ENCODE measurements around the gene CHCHD10. TPM values are rescaled to one million over a fixed set of nuclear protein-coding genes. Genes with fewer than 3 reads are reported as not detected.

The CHCHD10 gene
- total and polyA plus RNA-seq, 2 of the 8 experiments (the other 6 are each of a cell fraction or from before 2014, with no cell fraction given), result 58.3 to 94.5 TPM

DNA sequence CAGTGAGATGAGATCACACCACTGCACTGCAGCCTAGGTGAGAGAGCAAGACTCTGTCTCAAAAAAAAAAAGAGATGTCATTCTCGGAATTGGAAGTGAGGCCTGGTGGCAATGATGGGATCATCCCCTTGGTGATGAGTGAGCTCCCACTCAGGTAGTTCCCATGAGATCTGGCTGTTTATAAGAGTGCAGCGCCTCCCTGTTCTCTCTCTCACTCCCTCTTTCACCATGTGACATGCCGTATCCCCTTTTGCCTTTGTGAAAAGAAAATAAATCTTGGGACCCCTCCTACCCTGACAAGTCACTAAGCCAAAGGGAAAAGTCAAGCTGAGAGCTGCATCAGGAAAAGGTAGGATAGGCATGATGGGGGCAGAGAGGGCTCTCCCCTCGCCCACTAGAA, 45.6 kb downstream of the CHCHD10 start:
- Histone ChIP-seq H4K91ac (replicated peaks; ENCODE audit: insufficient read length, low read length) (no peak overlapping the region), H3K79me1 (ENCODE audit: low read depth, low read length) (no peaks in the 10 kb centered on the region), H3K79me2 (ENCODE audit: control insufficient read depth in 1 of 2, insufficient read depth in 2 of 2, low read length in 2 of 2) (no peaks in the 10 kb centered on the region), H2BK15ac (ENCODE audit: low read length) (no peak overlapping the region), H3K14ac (ENCODE audit: insufficient read length) (no peak overlapping the region), H3K4ac (replicated peaks; ENCODE audit: insufficient read length, low read depth, low read length) (no peak overlapping the region), H2BK20ac (ENCODE audit: low read length) (no peak overlapping the region), H3K27ac (ENCODE audit: low read depth, low read length) (no peak overlapping the region), H3K4me3 (ENCODE audit: extremely low read depth in 1 of 4, insufficient read depth in 2 of 4, low read depth in 3 of 4, low read length in 4 of 4) (no peak overlapping the region), H2BK120ac (replicated peaks; ENCODE audit: low read depth, low read length) (no peak overlapping the region), H4K20me1 (replicated peaks in 1 of 2; ENCODE audit: control insufficient read depth in 1 of 2, insufficient read depth in 2 of 2, low read length in 2 of 2) (no peaks in the 10 kb centered on the region), H4K8ac (ENCODE audit: extremely low read depth, insufficient read depth, low read length) (no peak overlapping the region), H3K27me3 (replicated peaks in 1 of 4; ENCODE audit: control insufficient read depth in 3 of 4, extremely low read depth in 1 of 4, insufficient read depth in 3 of 4, low read length in 3 of 4) (no peaks in the 10 kb centered on the region), H3K4me1 (replicated peaks in 1 of 4; ENCODE audit: control insufficient read depth in 3 of 4, insufficient read depth in 4 of 4, low read length in 3 of 4) (peaks cover 0 to 5% (median 2%) of the 10 kb centered on the region in 4 experiments; a peak in 5 of 7 replicates), H3K56ac (replicated peaks; ENCODE audit: insufficient read length, low read depth, low read length) (no peak overlapping the region), H3K9me3 (ENCODE audit: insufficient read depth in 2 of 2, low read depth in 1 of 2, low read length in 1 of 2) (no peaks in the 10 kb centered on the region), H3K9ac (replicated peaks in 1 of 4; ENCODE audit: extremely low read depth in 1 of 4, low read depth in 3 of 4, low read length in 3 of 4) (no peak overlapping the region), H2BK5ac (ENCODE audit: low read depth, low read length) (no peak overlapping the region), H3K4me2 (ENCODE audit: insufficient read depth in 1 of 2, low read depth in 2 of 2, low read length in 2 of 2) (no peak overlapping the region), H3K36me3 (ENCODE audit: control insufficient read depth in 2 of 4, insufficient read depth in 4 of 4, low read length in 3 of 4) (no peaks in the 10 kb centered on the region), H4K5ac (ENCODE audit: insufficient read length, low read depth, low read length) (no peak overlapping the region), H2AK5ac (ENCODE audit: low read depth, low read length) (no peak overlapping the region), H3K23me2 (ENCODE audit: low read depth, low read length) (no peaks in the 10 kb centered on the region), H2AFZ (ENCODE audit: low read length) (no peak overlapping the region), H2BK12ac (ENCODE audit: low read depth, low read length) (no peak overlapping the region), H3K18ac (ENCODE audit: extremely low read depth, low read length) (no peak overlapping the region), H3K23ac (ENCODE audit: insufficient read length) (no peak overlapping the region)
- WGBS, 2 experiments (ENCODE audit: extremely low coverage in 1 of 2, insufficient coverage in 1 of 2, insufficient read length in 1 of 2, insufficient replicate concordance in 2 of 2, low coverage in 1 of 2, low lambda C conversion rate in 2 of 2, missing lambda C conversion rate in 1 of 2), result 82% methylated on average over 4 of the region's 4 CpGs; no CpG with 5 or more reads in 1 of the 2 experiments
- POLR2A ChIA-PET (ENCODE audit: partially characterized antibody), result no interaction called here
- CTCF ChIA-PET (ENCODE audit: partially characterized antibody), result interaction anchor here (0.6 to 1.4 kb wide), 4 partner anchors 9 to 1503 kb away, joined by 3 to 5 read pairs (median 4); no protein-coding TSS in a partner anchor
- no peak for TF ChIP-seq SAP30 (IDR thresholded peaks at IDR 0.05; ENCODE audit: insufficient read depth, insufficient replicate concordance, low read length)
- TF ChIP-seq BCL11A (IDR thresholded peaks at IDR 0.05; ENCODE audit: low read depth in 2 of 2, low read length in 2 of 2), result no peak
- TF ChIP-seq SIRT6 (IDR thresholded peaks at IDR 0.05; ENCODE audit: low read length), result no peak
- TF ChIP-seq JUND (IDR thresholded peaks at IDR 0.05; ENCODE audit: low read length), result no peak
- TF ChIP-seq MAFK (IDR thresholded peaks at IDR 0.05; ENCODE audit: low read depth, low read length), result no peak
- DNase-seq (ENCODE audit: low read depth in 1 of 2, low spot score in 2 of 2), result no peak
- no peak for FAIRE-seq
